KG1 (cell line): Measurements from ENCODE around the gene ANKH.

Experiments used
- DNase-seq: peaks from one replicate; lab custom pipeline; 2025; lab: John Stamatoyannopoulos, UW

ANKH gene

GRCh38 chr5:14735944-14736343, 135.6 kb downstream of the ANKH start:
- DNase-seq, result no peak

GRCh38 chr5:14734396-14734795, 137.2 kb downstream of the ANKH start:
- DNase-seq, result no peak

GRCh38 chr5:14733661-14734060, 137.9 kb downstream of the ANKH start:
- DNase-seq, result no peak

GRCh38 chr5:14732991-14733390, 138.6 kb downstream of the ANKH start:
- DNase-seq, result no peak

GRCh38 chr5:14730881-14731280, 140.7 kb downstream of the ANKH start:
- no peak for DNase-seq

GRCh38 chr5:14730466-14730865, 141.1 kb downstream of the ANKH start:
- DNase-seq, result no peak

- DNase-seq, result no peak
Observed at GRCh38 chr5:14729448-14730385, 141.9 kb downstream of the ANKH start.

- no peak for DNase-seq
Observed at GRCh38 chr5:14728459-14728938, 143.1 kb downstream of the ANKH start.

- no peak for DNase-seq
Observed at GRCh38 chr5:14727928-14728458, 143.6 kb downstream of the ANKH start.

GRCh38 chr5:14727428-14727865, 144.1 kb downstream of the ANKH start:
- peak; percentile 42 for DNase-seq

GRCh38 chr5:14726066-14726838, 145.3 kb downstream of the ANKH start:
- no peak for DNase-seq

- DNase-seq, result no peak
Observed at GRCh38 chr5:14724633-14725032, 146.9 kb downstream of the ANKH start.

GRCh38 chr5:14723701-14724132, 147.9 kb downstream of the ANKH start:
- no peak for DNase-seq

- DNase-seq, result no peak
Observed at GRCh38 chr5:14722923-14723322, 148.7 kb downstream of the ANKH start.

GRCh38 chr5:14721990-14722656, 149.5 kb downstream of the ANKH start:
- DNase-seq, result no peak

- DNase-seq, result no peak
Observed at GRCh38 chr5:14720236-14720923, 151.2 kb downstream of the ANKH start.

GRCh38 chr5:14718778-14719177, 152.8 kb downstream of the ANKH start:
- DNase-seq, result no peak

- DNase-seq, result no peak
Observed at GRCh38 chr5:14716755-14717752, 154.5 kb downstream of the ANKH start.

- no peak for DNase-seq
Observed at GRCh38 chr5:14715481-14715880, 156.1 kb downstream of the ANKH start.

- no peak for DNase-seq
Observed at GRCh38 chr5:14714706-14715105, 156.9 kb downstream of the ANKH start.
